ENCODE data around the gene FBN2. TPM values are rescaled to one million over a fixed set of nuclear protein-coding genes. Genes with fewer than 3 reads are reported as not detected.

FBN2 gene
- total and polyA plus RNA-seq, 2 of the 4 experiments (the other 2 are of a cell fraction) = 26.7 to 69.0 TPM

GRCh38 chr5:128224336-128224735 is 313.7 kb downstream of the FBN2 start:
- H3K4ac ChIP-seq (ENCODE audit: low read depth, low read length) = no peak overlapping the region
- no peak overlapping the region for H3K56ac ChIP-seq (ENCODE audit: extremely low read depth, insufficient read depth, low read length)
- no peak overlapping the region for H4K8ac ChIP-seq (ENCODE audit: low read depth in 2 of 2, low read length in 2 of 2)
- no peaks in the 10 kb centered on the region for H4K20me1 ChIP-seq (ENCODE audit: insufficient read depth, low read length)
- in situ Hi-C loops (cut with MboI; ENCODE audit: low sequenced_read_pairs) = loop anchor here (5.0 kb wide), 1 partner anchor 453 kb away; no protein-coding TSS in a partner anchor
- intact Hi-C loops (cut with micrococcal nuclease) = no loop called here
- H3K9me3 ChIP-seq (ENCODE audit: control insufficient read depth, insufficient read depth, low read length) = no peaks in the 10 kb centered on the region
- no peak overlapping the region for H4K91ac ChIP-seq (ENCODE audit: insufficient read depth, low read depth, low read length)
- ChIA-PET CTCF (no interaction called here), POLR2A (ENCODE audit: unreplicated experiment) (no interaction called here)
- H3K27ac ChIP-seq (ENCODE audit: insufficient read depth, low read length) = no peak overlapping the region
- no peak overlapping the region for H2BK15ac ChIP-seq (ENCODE audit: low read depth, low read length)
- H2BK120ac ChIP-seq (ENCODE audit: low read depth, low read length) = no peak overlapping the region
- no peak overlapping the region for H3K4me2 ChIP-seq (ENCODE audit: low read depth, low read length)
- no peaks in the 10 kb centered on the region for H3K36me3 ChIP-seq (ENCODE audit: control insufficient read depth, insufficient read depth, low read length)
- no TSS peak for BruUV-seq (replicated peaks)
- H3K27me3 ChIP-seq (ENCODE audit: control insufficient read depth, insufficient read depth, low read length) = peaks cover 1% of the 10 kb centered on the region; the same call in 1 of the 2 replicates
- peaks cover 3% of the 10 kb centered on the region for H3K4me1 ChIP-seq (ENCODE audit: control insufficient read depth, insufficient read depth, low read length)
- no peak overlapping the region for H3K23ac ChIP-seq (ENCODE audit: low read depth, low read length)
- H2AK9ac ChIP-seq (replicated peaks; ENCODE audit: low read depth, low read length, poor library complexity) = no peak overlapping the region
- no CpG with 5 or more reads among the region's 1 CpG for WGBS, 2 experiments (ENCODE audit: extremely low coverage in 2 of 2, insufficient read length in 1 of 2)
- ATAC-seq (ENCODE audit: low read depth) (no peak; the same call in 1 of the 2 replicates), DNase-seq (no peak)
- TF ChIP-seq CEBPB (IDR thresholded peaks at IDR 0.05; ENCODE audit: low read depth, low read length) (0 out of 2 replicates have a peak, but pooled peaks have one; percentile 12), BHLHE40 (IDR thresholded peaks at IDR 0.05; ENCODE audit: low read depth, low read length) (no peak)
- no peak overlapping the region for H3K14ac ChIP-seq (replicated peaks; ENCODE audit: low read depth, low read length)
- H3K18ac ChIP-seq (ENCODE audit: low read depth, low read length) = no peak overlapping the region
- no peak overlapping the region for H2BK20ac ChIP-seq (ENCODE audit: low read depth, low read length)
- no peak overlapping the region for H2BK5ac ChIP-seq (ENCODE audit: low read depth, low read length, poor library complexity, severe bottlenecking)
- H3K79me1 ChIP-seq (ENCODE audit: low read depth in 1 of 2, low read length in 2 of 2) = no peaks in the 10 kb centered on the region
- no peak overlapping the region for H4K5ac ChIP-seq (ENCODE audit: low read depth, low read length)
- dilution Hi-C loops (cut with HindIII; ENCODE audit: low sequenced_read_pairs, unreplicated experiment) = no loop called here
- no peak overlapping the region for H3K4me3 ChIP-seq (ENCODE audit: insufficient read depth, low read depth, low read length)
- H2AFZ ChIP-seq (replicated peaks; ENCODE audit: low read length, poor library complexity) = no peak overlapping the region
- H2AK5ac ChIP-seq (ENCODE audit: low read depth, low read length) = peak overlapping the region; percentile 12; the same call in 1 of the 2 replicates
- no peak overlapping the region for H3K9ac ChIP-seq (ENCODE audit: low read depth, low read length)
- H3K9me1 ChIP-seq (ENCODE audit: insufficient read depth, low read length) = peaks cover 5% of the 10 kb centered on the region; the same call in 1 of the 2 replicates
